Mononuclear cell (primary cell): ENCODE measurements around the gene SGCA. TPM values are rescaled to one million over a fixed set of nuclear protein-coding genes. Genes with fewer than 3 reads are reported as not detected.
A peak's percentile ranks its signal among the peaks of the same experiment; 100 is the strongest.

Source experiments
- H3K27me3 ChIP-seq: 2 replicates; pipeline ENCODE4 v1.6.0; 2011; ENCODE audit warnings: low read length, control low read depth; ENCODE audit not compliant: insufficient read depth
- H3K4me1 ChIP-seq: 2 replicates; pipeline ENCODE4 v1.5.1; 2011; ENCODE audit warnings: mild to moderate bottlenecking, low read length, control low read depth; ENCODE audit not compliant: insufficient read depth
- H3K4me3 ChIP-seq: 2 replicates; pipeline ENCODE4 v1.5.1; 2011; ENCODE audit warnings: mild to moderate bottlenecking, low read length, moderate library complexity
- H3K9me3 ChIP-seq: 2 replicates; pipeline ENCODE4 v1.5.1; 2011; ENCODE audit warnings: low read depth, mild to moderate bottlenecking, control low read depth, low read length
- total RNA-seq: library from RNA; depleted of rRNA; stranded (reverse); fragments of >200 nt; gene quantifications from one replicate; pipeline ENCODE4 v1.2.3, GENCODE V29; 2012

The SGCA gene
- total RNA-seq, 1 donor, result not detected

GRCh38 chr17:50143461-50144176 lies 22.2 kb upstream of the SGCA start:
- no peak overlapping the region for H3K4me3 ChIP-seq
- no peaks in the 10 kb centered on the region for H3K9me3 ChIP-seq
- H3K4me1 ChIP-seq, result peaks cover 92% of the 10 kb centered on the region
- H3K27me3 ChIP-seq, result no peaks in the 10 kb centered on the region

GRCh38 chr17:50144355-50144754 lies 21.4 kb upstream of the SGCA start:
- H3K9me3 ChIP-seq, result no peaks in the 10 kb centered on the region
- peaks cover 87% of the 10 kb centered on the region for H3K4me1 ChIP-seq
- no peak overlapping the region for H3K4me3 ChIP-seq
- no peaks in the 10 kb centered on the region for H3K27me3 ChIP-seq

DNA sequence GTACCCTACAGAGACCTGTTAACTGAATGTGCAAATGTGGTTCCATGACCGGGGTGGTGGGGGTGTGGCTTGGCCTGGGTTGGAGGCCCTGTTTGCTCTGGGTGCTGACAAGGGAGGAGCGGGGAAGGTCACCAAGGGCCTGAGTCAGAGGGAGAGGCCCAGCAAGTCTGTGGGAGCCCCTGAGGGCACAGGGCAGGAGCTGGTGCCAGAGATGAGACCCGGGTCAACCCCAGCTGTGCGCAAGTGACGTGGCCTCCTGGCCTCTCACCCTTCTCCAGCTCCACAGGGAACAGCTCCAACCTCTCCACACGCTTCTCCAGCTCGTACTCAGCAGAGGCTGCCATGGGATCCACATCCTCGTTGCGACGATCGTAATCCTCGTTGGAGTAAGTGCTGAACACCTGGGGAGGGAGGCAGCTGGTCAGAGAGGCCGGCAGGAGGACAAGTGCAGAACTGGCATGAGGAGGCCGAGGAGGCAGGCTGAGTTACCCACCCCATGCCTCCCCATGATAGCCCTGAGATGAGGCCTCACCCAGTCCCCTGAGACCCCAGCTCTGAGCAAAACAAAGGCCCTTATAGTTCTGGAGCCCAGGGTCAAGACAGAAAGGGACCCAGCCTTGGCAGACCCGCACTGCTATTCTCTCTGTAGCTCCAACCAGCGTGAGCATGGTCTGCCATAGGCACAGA lies 20.8 kb upstream of the SGCA start:
- no peaks in the 10 kb centered on the region for H3K9me3 ChIP-seq
- no peaks in the 10 kb centered on the region for H3K27me3 ChIP-seq
- H3K4me3 ChIP-seq, result no peak overlapping the region
- H3K4me1 ChIP-seq, result peaks cover 80% of the 10 kb centered on the region

DNA sequence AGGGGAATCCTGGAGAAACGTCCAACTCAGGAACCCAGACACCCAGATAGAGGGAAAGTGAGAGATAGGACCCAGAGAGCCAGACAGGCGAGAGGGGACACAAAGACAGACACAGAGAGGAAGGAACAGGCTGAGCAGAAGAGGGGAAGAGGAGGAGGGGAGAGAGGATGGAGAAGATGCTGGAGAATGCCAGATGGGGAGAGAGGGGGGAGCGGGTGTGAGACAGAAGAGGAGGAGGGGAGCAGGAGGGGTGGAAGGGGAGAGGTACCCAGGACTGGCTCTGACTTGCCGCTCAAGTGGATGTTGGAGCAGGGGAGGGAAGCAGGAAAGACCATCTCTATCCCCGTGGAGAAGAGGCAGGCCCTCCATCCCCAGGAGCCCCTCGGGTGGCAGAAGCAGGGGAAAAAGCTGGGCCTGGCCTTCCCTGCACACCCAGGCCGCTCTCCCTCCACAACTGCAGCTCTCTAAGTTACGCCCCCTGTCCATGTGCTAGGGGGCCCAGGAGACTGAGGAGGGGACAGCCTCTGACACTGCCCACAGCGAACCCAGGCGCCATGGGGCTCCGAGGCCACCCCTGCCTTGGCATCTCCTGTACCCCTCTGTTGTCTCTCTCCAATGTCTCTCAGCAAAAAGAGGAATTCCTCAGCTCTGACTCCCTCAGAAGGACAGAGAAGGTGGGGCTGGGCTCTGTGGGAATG lies 20.1 kb upstream of the SGCA start:
- Histone ChIP-seq H3K4me1 (peaks cover 73% of the 10 kb centered on the region), H3K4me3 (no peak overlapping the region), H3K27me3 (no peaks in the 10 kb centered on the region), H3K9me3 (no peaks in the 10 kb centered on the region)

- H3K4me1 ChIP-seq, result peaks cover 66% of the 10 kb centered on the region
- peak overlapping the region; percentile 91 for H3K4me3 ChIP-seq
- H3K27me3 ChIP-seq, result no peaks in the 10 kb centered on the region
- no peaks in the 10 kb centered on the region for H3K9me3 ChIP-seq
Measured at GRCh38 chr17:50146230-50146926, 19.4 kb upstream of the SGCA start.

DNA sequence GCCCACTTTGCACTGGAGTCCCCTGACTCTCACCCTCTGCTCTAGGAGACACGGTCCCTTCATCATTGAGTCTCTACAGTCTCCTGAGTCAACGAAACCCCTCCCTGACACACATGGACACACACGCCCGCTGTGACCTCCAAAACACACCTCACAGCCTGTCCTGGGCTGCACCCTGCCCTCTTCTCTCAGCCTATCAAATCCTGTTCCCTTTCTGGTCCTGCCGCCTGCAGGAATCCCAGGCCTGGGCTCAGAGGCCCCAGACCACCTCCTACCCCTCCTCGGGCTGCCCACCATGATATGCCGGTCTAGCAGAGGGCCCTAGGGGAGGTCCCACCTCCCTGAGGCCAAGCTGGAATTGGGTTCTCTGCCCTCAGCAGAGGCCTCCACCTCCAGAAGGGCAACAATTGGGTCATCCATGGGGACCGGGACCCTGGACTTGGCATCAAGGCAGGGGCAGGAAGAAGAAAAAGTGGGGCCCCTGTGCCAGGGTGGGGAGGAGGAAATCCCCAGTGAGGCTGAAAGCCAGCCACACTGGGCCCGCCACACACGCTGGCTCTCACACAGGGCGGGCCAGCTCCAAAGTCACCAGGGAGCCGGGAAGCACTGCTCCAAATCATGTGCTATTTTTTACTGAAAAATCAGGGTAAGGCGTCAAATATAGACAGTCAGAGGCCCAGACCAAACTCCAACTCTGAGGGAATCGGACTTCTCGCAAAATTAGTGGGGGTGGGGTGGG lies 18.7 kb upstream of the SGCA start:
- peak overlapping the region; percentile 91 for H3K4me3 ChIP-seq
- H3K9me3 ChIP-seq, result no peaks in the 10 kb centered on the region
- peaks cover 61% of the 10 kb centered on the region for H3K4me1 ChIP-seq
- no peaks in the 10 kb centered on the region for H3K27me3 ChIP-seq

DNA sequence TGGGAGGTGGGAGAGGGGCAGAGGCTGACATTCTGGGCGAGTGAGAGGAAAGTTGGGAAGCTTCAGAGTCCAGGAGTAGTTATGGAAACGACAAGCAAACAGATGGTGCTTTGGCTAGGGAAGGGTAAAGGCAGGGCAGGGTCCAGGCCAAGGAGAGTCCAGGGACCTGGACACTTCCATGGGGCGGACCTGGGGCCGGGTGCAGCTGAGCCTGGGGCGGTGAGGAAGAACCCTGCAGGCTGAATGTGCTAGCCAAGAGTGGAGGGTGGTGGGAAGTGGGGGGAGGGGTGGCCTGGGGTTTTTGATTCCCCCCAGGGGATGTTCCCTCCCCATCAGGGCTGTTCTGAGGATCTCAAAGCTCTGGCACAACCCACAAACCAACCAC lies 18.0 kb upstream of the SGCA start:
- H3K9me3 ChIP-seq, result no peaks in the 10 kb centered on the region
- H3K27me3 ChIP-seq, result no peaks in the 10 kb centered on the region
- H3K4me1 ChIP-seq, result peaks cover 61% of the 10 kb centered on the region
- peak overlapping the region; percentile 91 for H3K4me3 ChIP-seq

DNA sequence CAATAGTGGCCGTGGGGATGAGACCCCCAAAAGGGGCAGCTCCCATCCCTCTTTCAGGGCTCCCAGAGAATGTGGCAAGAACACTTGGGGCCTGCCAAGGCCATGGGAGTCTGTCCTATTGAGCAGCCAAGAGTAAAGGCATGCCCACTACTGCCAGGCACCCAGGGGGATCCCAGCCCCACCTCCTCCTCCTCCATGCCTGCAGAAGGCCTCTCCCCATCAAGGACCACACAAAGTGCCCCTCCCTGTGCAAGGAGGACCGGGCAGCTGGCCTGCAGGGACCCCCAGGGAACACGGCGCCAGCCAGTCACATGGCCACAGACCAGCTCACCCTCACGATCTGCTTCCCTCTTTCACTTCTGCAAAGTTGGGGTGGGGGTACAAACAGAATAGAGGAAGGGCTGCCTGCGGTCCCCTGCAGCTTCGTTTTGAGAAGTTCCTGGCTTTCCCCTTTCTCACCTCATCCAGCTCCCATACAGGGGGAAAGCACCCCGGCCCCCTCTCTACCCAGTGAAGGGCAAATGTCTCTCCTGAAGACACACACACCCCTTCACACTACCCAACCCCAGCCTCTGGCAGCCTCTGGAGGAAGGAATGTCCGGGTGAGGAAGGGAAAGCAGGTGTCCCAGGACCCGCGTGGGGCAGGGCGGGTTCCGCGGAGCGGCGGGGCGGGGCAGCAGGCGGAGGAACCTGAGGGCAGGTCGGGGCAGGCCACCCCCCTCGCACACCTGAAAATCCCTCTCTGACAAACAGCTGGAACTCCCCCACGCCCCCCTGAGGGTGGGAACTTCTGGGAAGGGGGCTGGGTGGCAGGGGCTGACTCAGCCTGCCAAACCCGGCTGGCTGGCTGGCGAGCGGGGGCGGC lies 17.3 kb upstream of the SGCA start:
- Histone ChIP-seq H3K9me3 (no peaks in the 10 kb centered on the region), H3K27me3 (no peaks in the 10 kb centered on the region), H3K4me1 (peaks cover 62% of the 10 kb centered on the region), H3K4me3 (peak overlapping the region; percentile 91)

- Histone ChIP-seq H3K4me3 (peak overlapping the region; percentile 91), H3K27me3 (no peaks in the 10 kb centered on the region), H3K4me1 (peaks cover 62% of the 10 kb centered on the region), H3K9me3 (no peaks in the 10 kb centered on the region)
Measured at GRCh38 chr17:50149091-50149416, 16.8 kb upstream of the SGCA start.

DNA sequence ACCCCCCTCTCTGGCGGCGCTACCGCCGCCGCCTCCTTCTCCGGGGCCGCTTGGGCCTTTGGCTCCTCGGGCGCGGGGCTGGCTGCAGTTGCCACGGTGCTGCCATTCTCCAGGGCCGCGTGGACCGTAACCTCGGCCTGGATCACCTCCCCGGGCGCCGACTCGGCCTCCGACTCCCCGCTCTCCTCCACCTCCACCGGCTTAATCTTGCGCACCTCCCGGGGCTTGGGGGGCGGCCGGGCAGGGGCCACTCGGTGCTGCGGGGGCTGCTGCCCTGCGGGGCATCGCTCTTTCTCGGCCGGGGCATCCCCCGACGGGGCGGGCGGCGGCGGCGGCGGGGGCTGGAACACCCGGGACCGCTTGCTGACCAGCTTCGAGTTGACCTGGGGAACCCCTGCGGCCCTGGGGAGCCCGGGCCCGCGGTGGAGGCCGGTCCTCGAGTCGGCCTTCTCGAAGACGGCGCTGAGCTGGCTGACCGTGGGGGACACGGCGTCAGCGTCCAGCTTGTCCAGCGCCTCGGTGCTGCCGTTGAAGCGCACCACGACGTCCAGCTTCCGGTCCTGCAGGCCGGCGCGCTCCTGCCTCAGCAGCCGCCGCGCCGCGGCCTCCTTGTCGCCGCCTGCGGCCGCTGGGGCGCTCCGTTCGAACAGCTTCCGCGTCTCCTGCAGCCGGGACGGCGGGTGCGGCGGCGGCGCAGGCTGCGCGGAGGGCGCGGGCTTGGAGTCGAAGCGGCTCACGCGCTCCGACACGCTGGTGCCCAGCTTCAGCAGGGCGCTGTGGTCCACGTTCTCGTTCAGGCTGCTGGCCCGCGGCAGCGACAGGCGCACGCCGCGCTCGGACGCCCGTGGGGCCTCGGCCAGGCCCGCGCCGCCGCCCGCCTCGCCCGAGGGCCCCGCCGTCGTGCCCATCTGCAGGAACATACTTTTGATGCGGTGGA lies 16.1 kb upstream of the SGCA start:
- Histone ChIP-seq H3K27me3 (no peaks in the 10 kb centered on the region), H3K4me1 (peaks cover 62% of the 10 kb centered on the region), H3K9me3 (no peaks in the 10 kb centered on the region), H3K4me3 (peak overlapping the region; percentile 91)

GRCh38 chr17:50150354-50151040 lies 15.3 kb upstream of the SGCA start, which contains the start of gene PPP1R9B:
TSS of gene PPP1R9B (minus strand) at chr17:50150677. CDS start at chr17:50150513, 164 bp downstream.
- H3K4me3 ChIP-seq, result peak within 1 kb of the TSS; percentile 91
- no peaks in the 10 kb centered on the region for H3K9me3 ChIP-seq
- H3K4me1 ChIP-seq, result peaks cover 62% of the 10 kb centered on the region
- H3K27me3 ChIP-seq, result no peaks in the 10 kb centered on the region

- Histone ChIP-seq H3K4me3 (peak overlapping the region; percentile 91), H3K4me1 (peaks cover 56% of the 10 kb centered on the region), H3K27me3 (no peaks in the 10 kb centered on the region), H3K9me3 (no peaks in the 10 kb centered on the region)
Measured at GRCh38 chr17:50151041-50151936, 14.5 kb upstream of the SGCA start.
